Esophagus squamous epithelium (tissue), 5 donors: Measurements from ENCODE around the gene COLQ. TPM values are rescaled to one million over a fixed set of nuclear protein-coding genes. Genes with fewer than 3 reads are reported as not detected.

ENCODE experiments used
- DNase-seq: peaks from one replicate; lab custom pipeline; 2025; lab: John Stamatoyannopoulos, UW
- H3K27ac ChIP-seq, 4 donors: fragments of 200-600 bp; sonication (generic); one replicate each; pipeline ENCODE4 v1.5.1; 2016 to 2019; ENCODE audit warnings: mild to moderate bottlenecking in 1 of 4
- H3K27me3 ChIP-seq, 4 donors: fragments of 200-600 bp; sonication (generic); 1 replicate in 3 of 4; 2 replicates in 1 of 4; pipeline versions ENCODE4 v1.5.1 to v1.6.0; 2017 to 2021; ENCODE audit warnings: antibody characterized with exemption in 1 of 4
- H3K36me3 ChIP-seq, 3 donors: fragments of 200-600 bp; sonication (generic); one replicate each; pipeline ENCODE4 v1.5.1; 2016 to 2019
- H3K4me1 ChIP-seq, 3 donors: fragments of 200-600 bp; sonication (generic); one replicate each; pipeline ENCODE4 v1.5.1; 2017 to 2019
- H3K4me3 ChIP-seq, 4 donors: fragments of 200-600 bp; sonication (generic); 1 replicate in 3 of 4; 2 replicates in 1 of 4; pipeline ENCODE4 v1.5.1; 2016 to 2019; ENCODE audit warnings: mild to moderate bottlenecking in 2 of 4, moderate library complexity in 1 of 4
- H3K9me3 ChIP-seq, 3 donors: fragments of 200-600 bp; sonication (generic); one replicate each; pipeline ENCODE4 v1.5.1; 2016 to 2019
- POLR2A ChIP-seq, 4 donors: fragments of 450-650 bp; IDR thresholded peaks; one replicate each; pipeline ENCODE4 v1.6.1; 2017; ENCODE audit warnings: antibody characterized with exemption in 4 of 4, mild to moderate bottlenecking in 4 of 4, moderate library complexity in 3 of 4
- WGBS, 2 donors: methylation state at CpG; one replicate each; pipeline ENCODE4 v1.1.5; 2018; 5-methylcytosine and 5-hydroxymethylcytosine counted together
- intact Hi-C: fragments of 100-400 bp; cut with DNase I; formaldehyde crosslinking; loops from one replicate; pipeline ENCODE4 v1.15.0; 2022
- total RNA-seq, 4 donors: library from RNA; depleted of rRNA; stranded (reverse); fragments of >200 nt; gene quantifications; one replicate each; pipeline ENCODE4 v1.1.0, GENCODE V29; 2016
- TF ChIP-seq, protein P1 (sequence below), 6 experiments: fragments of 450-650 bp in 4 of 6; fragments of 200-600 bp in 2 of 6; sonication (generic) in 2 of 6; IDR thresholded peaks; one replicate each; pipeline ENCODE4 v1.5.1; 2016 to 2019; ENCODE audit warnings: antibody characterized with exemption in 6 of 6, mild to moderate bottlenecking in 4 of 6, moderate library complexity in 4 of 6
- donor health status: DM: yes; HTN: yes; CAD: no.

Gene COLQ
- total RNA-seq, 4 donors from 2014 or later, result 0.70 to 1.1 (median 0.89) TPM

DNA sequence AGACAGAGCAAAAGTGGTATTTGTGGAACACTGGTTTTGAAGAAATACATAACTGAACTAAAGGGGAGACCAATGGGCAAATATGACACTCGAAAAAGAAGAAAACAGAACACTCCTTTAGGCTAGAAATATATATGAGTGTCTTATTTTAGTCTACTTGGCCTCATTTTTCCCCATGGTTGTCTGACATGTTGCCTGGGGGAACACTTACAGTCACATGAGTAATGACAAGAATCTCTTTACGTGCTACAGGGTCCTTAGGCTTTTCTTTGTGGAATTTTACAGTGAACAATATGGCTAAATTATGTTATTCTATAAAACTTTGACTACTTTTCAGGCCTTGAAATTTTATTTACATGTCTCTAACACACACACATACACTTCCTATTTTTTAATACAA is 111.7 kb downstream of the COLQ start:
- 93 to 100% methylated on average over 2 of the region's 2 CpGs for WGBS, 2 donors
- H3K27me3 ChIP-seq, result no peaks in the 10 kb centered on the region
- H3K4me3 ChIP-seq, result no peak overlapping the region
- no peaks in the 10 kb centered on the region for H3K9me3 ChIP-seq
- H3K4me1 ChIP-seq, result no peaks in the 10 kb centered on the region
- no peak for DNase-seq
- H3K36me3 ChIP-seq, result peaks cover 0 to 62% (median 13%) of the 10 kb centered on the region in 3 donors
- no peak for TF ChIP-seq POLR2A (IDR thresholded peaks at IDR 0.05)
- TF ChIP-seq, protein P1, sequence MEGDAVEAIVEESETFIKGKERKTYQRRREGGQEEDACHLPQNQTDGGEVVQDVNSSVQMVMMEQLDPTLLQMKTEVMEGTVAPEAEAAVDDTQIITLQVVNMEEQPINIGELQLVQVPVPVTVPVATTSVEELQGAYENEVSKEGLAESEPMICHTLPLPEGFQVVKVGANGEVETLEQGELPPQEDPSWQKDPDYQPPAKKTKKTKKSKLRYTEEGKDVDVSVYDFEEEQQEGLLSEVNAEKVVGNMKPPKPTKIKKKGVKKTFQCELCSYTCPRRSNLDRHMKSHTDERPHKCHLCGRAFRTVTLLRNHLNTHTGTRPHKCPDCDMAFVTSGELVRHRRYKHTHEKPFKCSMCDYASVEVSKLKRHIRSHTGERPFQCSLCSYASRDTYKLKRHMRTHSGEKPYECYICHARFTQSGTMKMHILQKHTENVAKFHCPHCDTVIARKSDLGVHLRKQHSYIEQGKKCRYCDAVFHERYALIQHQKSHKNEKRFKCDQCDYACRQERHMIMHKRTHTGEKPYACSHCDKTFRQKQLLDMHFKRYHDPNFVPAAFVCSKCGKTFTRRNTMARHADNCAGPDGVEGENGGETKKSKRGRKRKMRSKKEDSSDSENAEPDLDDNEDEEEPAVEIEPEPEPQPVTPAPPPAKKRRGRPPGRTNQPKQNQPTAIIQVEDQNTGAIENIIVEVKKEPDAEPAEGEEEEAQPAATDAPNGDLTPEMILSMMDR (IDR thresholded peaks at IDR 0.05), result no peak
- no peak overlapping the region for H3K27ac ChIP-seq
- intact Hi-C loops, result no loop called here

DNA sequence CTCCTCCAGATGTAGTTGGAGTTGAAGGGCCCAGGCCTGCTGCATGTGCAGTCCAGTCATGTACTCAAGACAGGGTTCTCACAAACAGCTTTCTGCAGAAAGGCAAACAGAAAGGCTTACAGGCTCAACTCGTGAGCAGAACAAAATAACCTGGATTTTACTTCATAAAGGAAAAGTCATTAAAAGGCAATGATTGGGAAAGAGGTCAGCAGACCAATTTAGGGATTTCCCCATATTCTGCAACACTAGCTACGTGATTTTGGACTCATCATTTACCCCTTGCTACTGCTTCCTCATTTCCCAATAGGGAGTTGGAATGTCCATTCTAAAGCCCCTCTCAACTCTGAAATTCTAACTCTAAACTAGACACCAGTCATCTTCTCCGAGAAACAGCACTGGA is 112.3 kb downstream of the COLQ start:
- no peak overlapping the region for H3K27ac ChIP-seq
- no peak overlapping the region for H3K4me3 ChIP-seq
- H3K27me3 ChIP-seq, result no peaks in the 10 kb centered on the region
- 57 to 70% methylated on average over 3 of the region's 3 CpGs for WGBS, 2 donors
- H3K4me1 ChIP-seq, result no peaks in the 10 kb centered on the region
- DNase-seq, result no peak
- TF ChIP-seq, protein P1 (IDR thresholded peaks at IDR 0.05), result no peak
- TF ChIP-seq POLR2A (IDR thresholded peaks at IDR 0.05), result no peak
- H3K9me3 ChIP-seq, result no peaks in the 10 kb centered on the region
- intact Hi-C loops, result no loop called here
- H3K36me3 ChIP-seq, result peaks cover 0 to 57% (median 10%) of the 10 kb centered on the region in 3 donors

DNA sequence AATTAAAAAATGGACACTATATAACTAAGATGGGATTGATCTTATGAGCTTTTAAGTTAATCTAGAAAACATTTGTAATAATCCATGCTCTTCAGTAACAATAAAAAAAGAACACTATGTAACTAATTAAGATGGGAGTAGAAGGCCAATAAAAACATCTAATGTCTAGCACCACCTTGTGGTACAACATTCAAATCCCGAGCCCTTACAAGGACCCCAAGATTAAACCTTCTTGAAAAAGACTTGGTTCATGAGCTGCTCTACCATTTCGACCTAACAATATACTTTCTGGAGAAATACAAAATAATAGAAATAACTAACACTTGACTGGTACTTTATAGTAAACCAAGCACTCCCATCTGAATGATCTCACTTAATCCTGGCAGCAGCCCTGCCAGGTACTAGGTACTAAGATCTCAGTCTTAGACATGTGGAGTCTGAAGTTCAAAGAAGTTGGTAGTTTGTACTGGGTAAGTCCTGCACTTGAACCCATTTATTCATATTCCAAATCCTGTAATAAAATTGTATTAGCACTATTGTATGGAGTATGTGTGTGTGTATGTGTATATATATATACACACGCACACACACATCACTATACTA is 116.0 kb downstream of the COLQ start:
- Histone ChIP-seq H3K36me3 (peaks cover 0 to 20% (median 0%) of the 10 kb centered on the region in 3 donors), H3K27me3 (no peaks in the 10 kb centered on the region), H3K4me1 (no peaks in the 10 kb centered on the region), H3K4me3 (no peak overlapping the region), H3K9me3 (no peaks in the 10 kb centered on the region), H3K27ac (no peak overlapping the region)
- DNase-seq, result no peak
- no peak for TF ChIP-seq POLR2A (IDR thresholded peaks at IDR 0.05)
- TF ChIP-seq, protein P1 (IDR thresholded peaks at IDR 0.05), result peak; percentile 22 to 66 (median 50)
- intact Hi-C loops, result no loop called here
- 35 to 36% methylated on average over 3 of the region's 3 CpGs for WGBS, 2 donors

GRCh38 chr3:15404767-15405166 is 116.7 kb downstream of the COLQ start:
- no peak for DNase-seq
- H3K27me3 ChIP-seq, result no peaks in the 10 kb centered on the region
- H3K4me1 ChIP-seq, result no peaks in the 10 kb centered on the region
- no peak overlapping the region for H3K27ac ChIP-seq
- peaks cover 0 to 12% (median 0%) of the 10 kb centered on the region in 3 donors for H3K36me3 ChIP-seq
- H3K4me3 ChIP-seq, result no peak overlapping the region
- intact Hi-C loops, result no loop called here
- no peaks in the 10 kb centered on the region for H3K9me3 ChIP-seq
- 71 to 82% methylated on average over 1 of the region's 1 CpG for WGBS, 2 donors
- TF ChIP-seq, protein P1 (IDR thresholded peaks at IDR 0.05), result no peak
- TF ChIP-seq POLR2A (IDR thresholded peaks at IDR 0.05), result no peak

DNA sequence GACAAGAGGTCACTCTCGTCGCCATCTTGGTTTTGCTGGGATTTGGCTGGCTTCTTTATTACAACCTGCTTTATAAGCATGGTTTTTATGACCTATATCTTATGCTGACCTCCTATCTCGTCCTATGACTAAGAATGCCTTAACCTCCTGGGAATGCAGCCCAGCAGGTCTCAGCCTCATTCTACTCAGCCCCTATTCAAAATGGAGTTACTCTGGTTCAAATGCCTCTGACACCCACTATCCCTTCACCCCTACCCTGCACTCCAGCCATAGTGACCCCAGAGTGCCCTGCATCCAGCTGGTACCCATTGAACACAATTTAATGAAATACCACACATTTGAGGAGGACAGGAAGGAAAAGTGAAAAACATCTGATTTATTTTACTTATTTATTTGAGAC is 117.5 kb downstream of the COLQ start:
- 86 to 91% methylated on average over 3 of the region's 3 CpGs for WGBS, 2 donors
- Histone ChIP-seq H3K4me1 (no peaks in the 10 kb centered on the region), H3K27ac (no peak overlapping the region), H3K27me3 (no peaks in the 10 kb centered on the region), H3K9me3 (no peaks in the 10 kb centered on the region), H3K4me3 (no peak overlapping the region), H3K36me3 (peaks cover 0 to 4% (median 0%) of the 10 kb centered on the region in 3 donors)
- intact Hi-C loops, result no loop called here
- TF ChIP-seq, protein P1 (IDR thresholded peaks at IDR 0.05), result no peak
- no peak for TF ChIP-seq POLR2A (IDR thresholded peaks at IDR 0.05)
- DNase-seq, result no peak
